Uterus (tissue), 2 donors: Measurements from ENCODE around the gene EOMES.

Experiments
- POLR2A ChIP-seq, 2 donors: fragments of 450-650 bp; IDR thresholded peaks; one replicate each; pipeline ENCODE4 v1.6.1; 2016; ENCODE audit warnings: antibody characterized with exemption in 2 of 2, mild to moderate bottlenecking in 1 of 2, moderate library complexity in 1 of 2
- TF ChIP-seq, protein P1 (sequence below), 4 experiments: fragments of 200-600 bp in 2 of 4; fragments of 450-650 bp in 2 of 4; sonication (generic) in 2 of 4; IDR thresholded peaks; one replicate each; pipeline ENCODE4 v1.5.1; 2016 to 2019; ENCODE audit warnings: antibody characterized with exemption in 4 of 4, mild to moderate bottlenecking in 2 of 4, moderate library complexity in 1 of 4

DNA sequence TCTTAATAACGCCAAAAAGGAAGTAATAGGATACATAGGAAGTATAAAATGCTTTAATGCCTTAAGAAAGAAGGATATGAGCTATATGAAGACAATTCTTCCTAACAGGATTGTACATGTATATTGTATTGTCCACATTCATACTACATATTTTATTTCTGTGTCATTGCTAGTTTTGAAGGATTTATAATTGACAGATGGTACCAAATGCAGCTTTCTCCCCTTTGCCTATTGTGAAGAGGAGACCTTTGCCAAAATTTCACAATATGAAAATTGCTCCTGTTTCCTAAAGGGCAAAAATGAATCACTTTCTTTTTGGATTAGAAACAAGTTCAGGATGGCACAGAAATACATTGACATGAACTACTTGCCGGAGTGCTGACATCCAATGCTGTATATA is 34.8 kb upstream of the EOMES start:
- TF ChIP-seq, protein P1, sequence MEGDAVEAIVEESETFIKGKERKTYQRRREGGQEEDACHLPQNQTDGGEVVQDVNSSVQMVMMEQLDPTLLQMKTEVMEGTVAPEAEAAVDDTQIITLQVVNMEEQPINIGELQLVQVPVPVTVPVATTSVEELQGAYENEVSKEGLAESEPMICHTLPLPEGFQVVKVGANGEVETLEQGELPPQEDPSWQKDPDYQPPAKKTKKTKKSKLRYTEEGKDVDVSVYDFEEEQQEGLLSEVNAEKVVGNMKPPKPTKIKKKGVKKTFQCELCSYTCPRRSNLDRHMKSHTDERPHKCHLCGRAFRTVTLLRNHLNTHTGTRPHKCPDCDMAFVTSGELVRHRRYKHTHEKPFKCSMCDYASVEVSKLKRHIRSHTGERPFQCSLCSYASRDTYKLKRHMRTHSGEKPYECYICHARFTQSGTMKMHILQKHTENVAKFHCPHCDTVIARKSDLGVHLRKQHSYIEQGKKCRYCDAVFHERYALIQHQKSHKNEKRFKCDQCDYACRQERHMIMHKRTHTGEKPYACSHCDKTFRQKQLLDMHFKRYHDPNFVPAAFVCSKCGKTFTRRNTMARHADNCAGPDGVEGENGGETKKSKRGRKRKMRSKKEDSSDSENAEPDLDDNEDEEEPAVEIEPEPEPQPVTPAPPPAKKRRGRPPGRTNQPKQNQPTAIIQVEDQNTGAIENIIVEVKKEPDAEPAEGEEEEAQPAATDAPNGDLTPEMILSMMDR (IDR thresholded peaks at IDR 0.05) = no peak
- no peak for TF ChIP-seq POLR2A (IDR thresholded peaks at IDR 0.05)
